ENCODE measurements around the gene ATP6V1B1. TPM values are rescaled to one million over a fixed set of nuclear protein-coding genes. Genes with fewer than 3 reads are reported as not detected.

The ATP6V1B1 gene
- total RNA-seq, 1 donor: 0.09 TPM

DNA sequence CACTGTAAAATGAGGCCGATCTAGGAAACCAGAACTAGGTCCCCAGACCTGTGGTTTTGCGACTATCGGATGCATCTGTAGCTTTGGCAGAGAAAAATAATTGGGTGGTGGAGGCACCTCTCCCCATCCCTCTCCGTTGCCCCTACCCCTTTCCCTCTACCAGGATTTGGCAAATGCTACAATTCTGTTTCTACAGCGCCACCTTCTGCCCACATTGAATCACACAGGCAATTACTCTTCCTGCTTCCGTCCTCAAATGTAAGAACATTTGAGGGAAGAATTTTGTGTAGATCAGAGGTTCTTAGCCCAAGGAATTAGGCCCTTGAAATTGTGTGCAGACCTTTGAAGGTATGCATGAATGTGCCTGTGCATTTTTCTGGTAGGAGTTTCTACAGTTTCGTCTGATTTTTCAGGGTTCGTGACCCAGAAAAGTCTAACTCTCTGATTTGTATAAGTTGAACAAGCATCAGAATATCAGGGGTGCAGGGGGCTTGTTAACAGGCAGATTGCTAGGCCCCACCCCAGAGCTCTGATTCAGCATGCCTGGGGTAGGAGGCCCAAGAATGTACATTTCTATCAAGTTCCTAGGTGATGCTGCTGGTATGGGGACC is 11.2 kb downstream of the ATP6V1B1 start:
- DNase-seq (ENCODE audit: low read depth): peak; percentile 70
- no peak overlapping the region for H3K4me3 ChIP-seq (ENCODE audit: low read depth, low read length)
- TF ChIP-seq, protein P1, sequence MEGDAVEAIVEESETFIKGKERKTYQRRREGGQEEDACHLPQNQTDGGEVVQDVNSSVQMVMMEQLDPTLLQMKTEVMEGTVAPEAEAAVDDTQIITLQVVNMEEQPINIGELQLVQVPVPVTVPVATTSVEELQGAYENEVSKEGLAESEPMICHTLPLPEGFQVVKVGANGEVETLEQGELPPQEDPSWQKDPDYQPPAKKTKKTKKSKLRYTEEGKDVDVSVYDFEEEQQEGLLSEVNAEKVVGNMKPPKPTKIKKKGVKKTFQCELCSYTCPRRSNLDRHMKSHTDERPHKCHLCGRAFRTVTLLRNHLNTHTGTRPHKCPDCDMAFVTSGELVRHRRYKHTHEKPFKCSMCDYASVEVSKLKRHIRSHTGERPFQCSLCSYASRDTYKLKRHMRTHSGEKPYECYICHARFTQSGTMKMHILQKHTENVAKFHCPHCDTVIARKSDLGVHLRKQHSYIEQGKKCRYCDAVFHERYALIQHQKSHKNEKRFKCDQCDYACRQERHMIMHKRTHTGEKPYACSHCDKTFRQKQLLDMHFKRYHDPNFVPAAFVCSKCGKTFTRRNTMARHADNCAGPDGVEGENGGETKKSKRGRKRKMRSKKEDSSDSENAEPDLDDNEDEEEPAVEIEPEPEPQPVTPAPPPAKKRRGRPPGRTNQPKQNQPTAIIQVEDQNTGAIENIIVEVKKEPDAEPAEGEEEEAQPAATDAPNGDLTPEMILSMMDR (IDR thresholded peaks at IDR 0.05; ENCODE audit: insufficient read depth, low read length): peak; percentile 83

GRCh38 chr2:70947556-70948184 is 12.0 kb downstream of the ATP6V1B1 start:
- H3K4me3 ChIP-seq (ENCODE audit: low read depth, low read length): peak overlapping the region; percentile 28
- TF ChIP-seq, protein P1 (IDR thresholded peaks at IDR 0.05; ENCODE audit: insufficient read depth, low read length): no peak
- peak; percentile 41 for DNase-seq (ENCODE audit: low read depth)

- DNase-seq (ENCODE audit: low read depth): peak; percentile 77
- peak overlapping the region; percentile 49 for H3K4me3 ChIP-seq (ENCODE audit: low read depth, low read length)
- TF ChIP-seq, protein P1 (IDR thresholded peaks at IDR 0.05; ENCODE audit: insufficient read depth, low read length): peak; percentile 82
Measured at GRCh38 chr2:70948337-70949003, 12.8 kb downstream of the ATP6V1B1 start.

DNA sequence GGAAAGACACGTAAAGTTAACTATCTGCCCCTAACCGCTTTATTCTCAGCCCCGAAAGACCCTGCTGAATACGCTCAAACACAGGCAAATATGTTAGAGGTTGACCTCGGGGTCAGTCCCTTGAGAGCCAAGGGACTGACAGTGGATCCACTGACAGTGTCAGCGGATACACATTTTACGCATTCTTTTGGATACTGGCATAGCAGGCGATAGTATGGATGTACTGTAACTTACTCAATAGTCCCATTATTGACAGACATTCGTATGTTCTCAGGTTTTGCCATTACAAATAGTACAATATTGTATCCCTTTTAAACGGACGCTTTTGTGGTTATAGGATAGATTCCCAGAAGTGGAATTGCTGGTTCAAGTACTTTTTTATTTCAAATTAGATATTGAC is 13.4 kb downstream of the ATP6V1B1 start:
- no peak for DNase-seq (ENCODE audit: low read depth)
- H3K4me3 ChIP-seq (ENCODE audit: low read depth, low read length): no peak overlapping the region
- TF ChIP-seq, protein P1 (IDR thresholded peaks at IDR 0.05; ENCODE audit: insufficient read depth, low read length): no peak

DNA sequence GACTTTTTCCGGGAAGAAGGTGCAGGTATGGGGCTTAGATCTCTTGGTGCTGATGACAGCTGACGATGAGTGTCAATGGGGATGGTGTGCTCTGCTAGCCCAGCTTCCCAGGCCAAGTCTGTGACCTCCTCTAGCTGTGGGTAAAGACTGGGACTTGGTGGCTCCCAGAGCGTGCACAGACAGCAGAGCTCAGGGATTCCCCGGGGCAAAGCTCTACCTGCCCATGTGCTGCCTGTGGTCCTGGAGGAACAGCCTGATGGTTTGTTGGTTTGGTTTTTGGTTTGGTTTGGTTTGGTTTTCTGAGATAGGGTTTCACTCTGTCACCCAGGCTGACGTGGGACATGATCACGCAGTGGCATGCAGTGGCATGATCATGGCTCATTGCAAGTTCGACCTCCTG is 19.2 kb downstream of the ATP6V1B1 start:
- DNase-seq (ENCODE audit: low read depth): no peak
- TF ChIP-seq, protein P1 (IDR thresholded peaks at IDR 0.05; ENCODE audit: insufficient read depth, low read length): no peak
- no peak overlapping the region for H3K4me3 ChIP-seq (ENCODE audit: low read depth, low read length)

DNA sequence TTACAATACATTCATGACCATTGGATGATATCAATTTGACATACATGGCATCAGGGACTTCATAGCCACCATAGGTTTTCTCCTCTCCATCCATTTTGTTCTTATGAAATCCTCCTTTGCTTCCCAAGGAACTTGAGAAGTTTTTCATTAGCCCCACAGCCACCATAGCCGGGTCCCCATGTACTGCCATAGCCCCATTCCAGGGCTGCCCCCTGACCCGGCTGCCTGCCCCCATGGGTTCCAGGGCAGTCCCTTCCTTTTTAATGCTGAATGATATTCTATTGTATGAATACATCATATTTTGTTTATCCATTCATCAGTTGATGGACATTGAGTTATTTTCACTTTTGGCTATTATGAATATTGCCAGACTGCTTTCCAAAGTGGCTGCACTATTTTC is 20.4 kb downstream of the ATP6V1B1 start:
- no peak overlapping the region for H3K4me3 ChIP-seq (ENCODE audit: low read depth, low read length)
- TF ChIP-seq, protein P1 (IDR thresholded peaks at IDR 0.05; ENCODE audit: insufficient read depth, low read length): no peak
- DNase-seq (ENCODE audit: low read depth): no peak

Data from fibroblast of the aortic adventitia (primary cell).